Neural cell (in vitro differentiated cells): ENCODE measurements around the gene GLDC. TPM values are rescaled to one million over a fixed set of nuclear protein-coding genes. Genes with fewer than 3 reads are reported as not detected.

Experiments used
- H2AFZ ChIP-seq: fragments of 200-600, 300-800 bp; sonication (generic), shearing (Covaris generic); 2 replicates; pipeline ENCODE4 v1.6.0; 2014; ENCODE audit warnings: low read depth, mild to moderate bottlenecking, antibody characterized with exemption, low read length, moderate library complexity
- H3F3A ChIP-seq: fragments of 200-600 bp; shearing (Covaris generic); 2 replicates; pipeline ENCODE4 v1.6.1; 2016; ENCODE audit warnings: mild to moderate bottlenecking, moderate library complexity, mixed read lengths, antibody characterized with exemption, low read length; ENCODE audit not compliant: insufficient read depth, poor library complexity, severe bottlenecking
- H3K27ac ChIP-seq: fragments of 200-600, 300-800 bp; sonication (generic), shearing (Covaris generic); 2 replicates; pipeline ENCODE4 v1.5.1; 2014; ENCODE audit warnings: mild to moderate bottlenecking, low read length, moderate library complexity
- H3K27me3 ChIP-seq: fragments of 300-800, 200-600 bp; sonication (generic), shearing (Covaris generic); 2 replicates; pipeline ENCODE4 v1.6.0; 2014; ENCODE audit warnings: mild to moderate bottlenecking, low read depth, low read length, moderate library complexity; ENCODE audit not compliant: insufficient read depth
- H3K36me3 ChIP-seq: fragments of 300-800, 200-600 bp; sonication (generic), shearing (Covaris generic); 2 replicates; pipeline ENCODE4 v1.5.1; 2014; ENCODE audit warnings: mild to moderate bottlenecking, antibody characterized with exemption, low read length, moderate library complexity; ENCODE audit not compliant: insufficient read depth
- H3K4me2 ChIP-seq: fragments of 300-800, 200-600 bp; sonication (generic), shearing (Covaris generic); 2 replicates; pipeline ENCODE4 v1.6.0; 2014; ENCODE audit warnings: mild to moderate bottlenecking, low read length
- H3K4me3 ChIP-seq: fragments of 300-800, 200-600 bp; sonication (generic), shearing (Covaris generic); 2 replicates; pipeline ENCODE4 v1.5.1; 2014; ENCODE audit warnings: mild to moderate bottlenecking, low read length, moderate library complexity
- H3K79me2 ChIP-seq: fragments of 200-600 bp; shearing (Covaris generic); replicated peaks from 2 replicates; pipeline ENCODE4 v1.6.0; 2014; ENCODE audit warnings: mild to moderate bottlenecking, low read length, moderate library complexity; ENCODE audit not compliant: insufficient read depth
- H3K9ac ChIP-seq: fragments of 300-800, 200-600 bp; sonication (generic), shearing (Covaris generic); 2 replicates; pipeline ENCODE4 v1.6.1; 2016; ENCODE audit warnings: mild to moderate bottlenecking, low read length, mixed read lengths
- H3K9me2 ChIP-seq: fragments of 200-600 bp; shearing (Covaris generic); 2 replicates; pipeline ENCODE4 v1.6.1; 2016; ENCODE audit warnings: mild to moderate bottlenecking, low read length, mixed read lengths; ENCODE audit not compliant: insufficient read depth
- H3K9me3 ChIP-seq: fragments of 200-600, 300-800 bp; sonication (generic), shearing (Covaris generic); 2 replicates; pipeline ENCODE4 v1.6.1; 2016; ENCODE audit warnings: mild to moderate bottlenecking, mixed run types, low read length, moderate library complexity, mixed read lengths
- H4K20me1 ChIP-seq: fragments of 200-600 bp; shearing (Covaris generic); 2 replicates; pipeline ENCODE4 v1.6.1; 2016; ENCODE audit warnings: mild to moderate bottlenecking, mixed run types; ENCODE audit not compliant: insufficient read depth
- CTCF ChIP-seq: fragments of 450-650 bp; IDR thresholded peaks from 2 replicates; pipeline ENCODE4 v1.5.1; 2014; ENCODE audit warnings: antibody characterized with exemption, mild to moderate bottlenecking, moderate library complexity; ENCODE audit not compliant: poor library complexity, severe bottlenecking
- EP300 ChIP-seq: fragments of 450-650 bp; conservative IDR thresholded peaks from 2 replicates; pipeline ENCODE4 v1.6.1; 2014; ENCODE audit warnings: antibody characterized with exemption, mild to moderate bottlenecking, moderate library complexity; ENCODE audit not compliant: poor library complexity, severe bottlenecking
- EZH2 ChIP-seq: fragments of 200-600, 300-800 bp; shearing (Covaris generic), sonication (generic); IDR thresholded peaks from 2 replicates; pipeline ENCODE4 v1.6.1; 2014; ENCODE audit warnings: antibody characterized with exemption, low read length, borderline replicate concordance, mild to moderate bottlenecking; ENCODE audit not compliant: insufficient read depth, poor library complexity, severe bottlenecking
- MXI1 ChIP-seq: fragments of 450-650 bp; conservative IDR thresholded peaks from 2 replicates; pipeline ENCODE4 v1.6.1; 2014; ENCODE audit warnings: antibody characterized with exemption, mild to moderate bottlenecking; ENCODE audit not compliant: poor library complexity, severe bottlenecking
- POLR2AphosphoS5 ChIP-seq: IDR thresholded peaks from 2 replicates; pipeline ENCODE4 v1.6.1; 2012
- RAD21 ChIP-seq: fragments of 450-650 bp; conservative IDR thresholded peaks from 2 replicates; pipeline ENCODE4 v1.6.1; 2014; ENCODE audit warnings: antibody characterized with exemption, mild to moderate bottlenecking, moderate library complexity
- REST ChIP-seq: IDR thresholded peaks from 2 replicates; pipeline ENCODE4 v1.6.1; 2012; ENCODE audit warnings: borderline replicate concordance
- SMC3 ChIP-seq: fragments of 450-650 bp; conservative IDR thresholded peaks from 2 replicates; pipeline ENCODE4 v1.6.1; 2014; ENCODE audit warnings: antibody characterized with exemption, mild to moderate bottlenecking, moderate library complexity; ENCODE audit not compliant: poor library complexity
- TAF1 ChIP-seq: IDR thresholded peaks from 2 replicates; pipeline ENCODE4 v1.6.1; 2012; ENCODE audit warnings: low read depth
- polyA plus RNA-seq: library from polyadenylated mRNA; depleted of rRNA; stranded (reverse); fragments of >200 nt; gene quantifications from 2 replicates; pipeline ENCODE4 v1.2.3, GENCODE V29; 2014

The GLDC gene
- polyA plus RNA-seq, 1 donor from 2014 or later = 11.4 TPM

DNA sequence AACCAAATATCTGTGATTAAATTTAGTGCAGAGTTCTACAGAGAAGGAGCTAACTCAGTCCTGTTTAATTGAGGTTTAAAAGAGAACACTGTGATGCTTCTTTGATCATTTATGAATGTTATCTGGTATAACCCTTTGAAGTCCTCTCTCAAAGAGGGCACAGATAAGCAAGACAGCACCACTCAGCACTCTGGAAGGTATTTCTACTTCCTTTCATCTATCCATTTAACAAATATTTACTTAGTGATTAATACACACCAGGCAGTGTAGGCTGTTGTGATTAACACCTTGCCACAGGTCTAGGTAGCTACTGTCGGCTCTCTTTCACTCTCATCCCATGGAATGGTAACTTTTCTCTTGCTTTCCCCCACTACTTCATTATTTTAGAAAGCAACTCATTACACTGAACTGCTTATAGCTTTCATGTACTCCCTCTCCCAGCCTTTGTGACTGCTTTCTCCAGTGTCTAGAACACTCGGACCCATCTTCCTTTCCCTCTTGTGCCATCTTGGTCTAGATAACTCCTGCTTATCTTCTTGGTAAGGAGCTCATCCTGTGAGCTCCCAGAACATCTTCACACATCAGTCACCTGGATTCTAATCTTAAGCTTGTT lies 54.7 kb downstream of the GLDC start:
- no peak for TF ChIP-seq RAD21
- H3K36me3 ChIP-seq = no peaks in the 10 kb centered on the region
- no peaks in the 10 kb centered on the region for H3K79me2 ChIP-seq
- H3K9me3 ChIP-seq = no peaks in the 10 kb centered on the region
- H3K27ac ChIP-seq = no peak overlapping the region
- H2AFZ ChIP-seq = no peak overlapping the region
- H3K9me2 ChIP-seq = no peaks in the 10 kb centered on the region
- H3F3A ChIP-seq = no peaks in the 10 kb centered on the region
- no peak overlapping the region for H3K4me3 ChIP-seq
- H3K9ac ChIP-seq = no peak overlapping the region
- no peaks in the 10 kb centered on the region for H3K27me3 ChIP-seq
- H4K20me1 ChIP-seq = no peaks in the 10 kb centered on the region
- H3K4me2 ChIP-seq = no peak overlapping the region

- Histone ChIP-seq H3K4me2 (no peak overlapping the region), H3K9me3 (no peaks in the 10 kb centered on the region), H2AFZ (no peak overlapping the region), H3K9me2 (no peaks in the 10 kb centered on the region), H3K9ac (no peak overlapping the region), H4K20me1 (no peaks in the 10 kb centered on the region), H3K27ac (no peak overlapping the region), H3K36me3 (no peaks in the 10 kb centered on the region), H3K4me3 (no peak overlapping the region), H3K27me3 (no peaks in the 10 kb centered on the region), H3F3A (no peaks in the 10 kb centered on the region), H3K79me2 (no peaks in the 10 kb centered on the region)
- TF ChIP-seq POLR2AphosphoS5 = no peak
- TF ChIP-seq MXI1 = no peak
- no peak for TF ChIP-seq TAF1
- TF ChIP-seq RAD21 = no peak
- no peak for TF ChIP-seq REST
- TF ChIP-seq EP300 = no peak
- no peak for TF ChIP-seq EZH2
- no peak for TF ChIP-seq SMC3
- no peak for TF ChIP-seq CTCF
Measured at GRCh38 chr9:6590334-6590733, 55.2 kb downstream of the GLDC start.
